IgD-negative memory B cell (primary cell): Measurements from ENCODE around the gene MYL3. TPM values are rescaled to one million over a fixed set of nuclear protein-coding genes. Genes with fewer than 3 reads are reported as not detected.

Source experiments
- H3K27ac Mint-ChIP-seq, 3 donors: one replicate each; pipeline ENCODE4 v1.8.0; 2020 to 2022; ENCODE audit warnings: mild to moderate bottlenecking in 3 of 3, mixed read lengths in 3 of 3, moderate library complexity in 1 of 3
- H3K27me3 Mint-ChIP-seq: one replicate; pipeline ENCODE4 v1.8.0; 2021; ENCODE audit warnings: mixed read lengths
- H3K36me3 Mint-ChIP-seq: one replicate; pipeline ENCODE4 v1.8.0; 2020; ENCODE audit warnings: mild to moderate bottlenecking, mixed read lengths
- H3K4me1 Mint-ChIP-seq, 3 donors: one replicate each; pipeline ENCODE4 v1.8.0; 2020 to 2022; ENCODE audit warnings: mixed read lengths in 3 of 3, mild to moderate bottlenecking in 1 of 3
- H3K4me3 Mint-ChIP-seq, 4 donors: one replicate each; pipeline ENCODE4 v1.8.0; 2020 to 2022; ENCODE audit warnings: mild to moderate bottlenecking in 4 of 4, mixed read lengths in 4 of 4, moderate library complexity in 3 of 4
- H3K9me3 Mint-ChIP-seq, 3 donors: one replicate each; pipeline ENCODE4 v1.8.0; 2020 to 2021; ENCODE audit warnings: mixed read lengths in 3 of 3, mild to moderate bottlenecking in 1 of 3
- polyA plus RNA-seq: library from polyadenylated mRNA; unstranded; fragments of 300-500 nt; fragmentation: Illumina TruSeq; gene quantifications from one replicate; pipeline ENCODE4 v1.2.3, GENCODE V29; 2021

The MYL3 gene
- polyA plus RNA-seq, 1 donor from 2014 or later: not detected

GRCh38 chr3:46903341-46904302, 40.4 kb upstream of the MYL3 start:
- Mint-ChIP-seq H3K9me3 (no peaks in the 10 kb centered on the region), H3K4me3 (no peak overlapping the region), H3K27me3 (peaks cover 1% of the 10 kb centered on the region), H3K4me1 (peaks cover 0 to 2% (median 0%) of the 10 kb centered on the region in 3 donors), H3K36me3 (no peaks in the 10 kb centered on the region), H3K27ac (no peak overlapping the region)

- H3K27me3 Mint-ChIP-seq: peaks cover 9% of the 10 kb centered on the region
- no peak overlapping the region for H3K4me3 Mint-ChIP-seq
- H3K9me3 Mint-ChIP-seq: no peaks in the 10 kb centered on the region
- peaks cover 0 to 7% (median 2%) of the 10 kb centered on the region in 3 donors for H3K4me1 Mint-ChIP-seq
- no peaks in the 10 kb centered on the region for H3K36me3 Mint-ChIP-seq
- no peak overlapping the region for H3K27ac Mint-ChIP-seq
Observed at GRCh38 chr3:46902188-46902631, 39.0 kb upstream of the MYL3 start.

GRCh38 chr3:46901591-46902187, 38.4 kb upstream of the MYL3 start:
- H3K4me1 Mint-ChIP-seq: peaks cover 0 to 7% (median 2%) of the 10 kb centered on the region in 3 donors
- H3K36me3 Mint-ChIP-seq: no peaks in the 10 kb centered on the region

GRCh38 chr3:46901061-46901460, 37.8 kb upstream of the MYL3 start:
- Mint-ChIP-seq H3K9me3 (no peaks in the 10 kb centered on the region), H3K4me1 (peaks cover 0 to 7% (median 2%) of the 10 kb centered on the region in 3 donors), H3K27ac (no peak overlapping the region), H3K4me3 (no peak overlapping the region), H3K36me3 (no peaks in the 10 kb centered on the region), H3K27me3 (peaks cover 11% of the 10 kb centered on the region)

More at GRCh38 chr3:46901591-46902187, 38.4 kb upstream of the MYL3 start:
- Mint-ChIP-seq H3K27ac (no peak overlapping the region), H3K9me3 (no peaks in the 10 kb centered on the region), H3K4me3 (no peak overlapping the region), H3K27me3 (peaks cover 9% of the 10 kb centered on the region)

GRCh38 chr3:46900356-46900755, 37.1 kb upstream of the MYL3 start:
- no peak overlapping the region for H3K4me3 Mint-ChIP-seq
- peak overlapping the region in 1 of 3 donors; percentile 22 for H3K27ac Mint-ChIP-seq
- H3K9me3 Mint-ChIP-seq: no peaks in the 10 kb centered on the region
- H3K27me3 Mint-ChIP-seq: peaks cover 13% of the 10 kb centered on the region
- H3K36me3 Mint-ChIP-seq: no peaks in the 10 kb centered on the region
- peaks cover 0 to 7% (median 3%) of the 10 kb centered on the region in 3 donors for H3K4me1 Mint-ChIP-seq

GRCh38 chr3:46900007-46900292, 36.7 kb upstream of the MYL3 start:
- peaks cover 13% of the 10 kb centered on the region for H3K27me3 Mint-ChIP-seq
- H3K27ac Mint-ChIP-seq: peak overlapping the region in 1 of 3 donors; percentile 22
- H3K36me3 Mint-ChIP-seq: no peaks in the 10 kb centered on the region
- H3K4me1 Mint-ChIP-seq: peaks cover 0 to 9% (median 4%) of the 10 kb centered on the region in 3 donors
- no peak overlapping the region for H3K4me3 Mint-ChIP-seq
- peaks cover 0 to 2% (median 0%) of the 10 kb centered on the region in 3 donors for H3K9me3 Mint-ChIP-seq

GRCh38 chr3:46899151-46900006, 36.1 kb upstream of the MYL3 start:
- H3K36me3 Mint-ChIP-seq: no peaks in the 10 kb centered on the region
- H3K4me3 Mint-ChIP-seq: peak overlapping the region in 1 of 4 donors; percentile 22
- peaks cover 0 to 2% (median 0%) of the 10 kb centered on the region in 3 donors for H3K9me3 Mint-ChIP-seq
- no peak overlapping the region for H3K27ac Mint-ChIP-seq
- H3K4me1 Mint-ChIP-seq: peaks cover 0 to 9% (median 4%) of the 10 kb centered on the region in 3 donors
- H3K27me3 Mint-ChIP-seq: peaks cover 13% of the 10 kb centered on the region

- Mint-ChIP-seq H3K27ac (no peak overlapping the region), H3K36me3 (no peaks in the 10 kb centered on the region), H3K9me3 (peaks cover 0 to 2% (median 0%) of the 10 kb centered on the region in 3 donors), H3K4me1 (peaks cover 0 to 9% (median 6%) of the 10 kb centered on the region in 3 donors), H3K27me3 (peaks cover 16% of the 10 kb centered on the region), H3K4me3 (peak overlapping the region in 3 of 4 donors; percentile 39 to 55 (median 41))
Observed at GRCh38 chr3:46898321-46899150, 35.3 kb upstream of the MYL3 start.

- peaks cover 0 to 2% (median 0%) of the 10 kb centered on the region in 3 donors for H3K9me3 Mint-ChIP-seq
- H3K27ac Mint-ChIP-seq: no peak overlapping the region
- no peaks in the 10 kb centered on the region for H3K36me3 Mint-ChIP-seq
- peaks cover 22% of the 10 kb centered on the region for H3K27me3 Mint-ChIP-seq
- H3K4me3 Mint-ChIP-seq: peak overlapping the region in 2 of 4 donors; percentile 41 to 57
- peaks cover 0 to 9% (median 6%) of the 10 kb centered on the region in 3 donors for H3K4me1 Mint-ChIP-seq
Observed at GRCh38 chr3:46897829-46898320, 34.6 kb upstream of the MYL3 start.

- Mint-ChIP-seq H3K27me3 (peaks cover 29% of the 10 kb centered on the region), H3K4me1 (peaks cover 0 to 9% (median 9%) of the 10 kb centered on the region in 3 donors), H3K27ac (no peak overlapping the region), H3K9me3 (peaks cover 0 to 2% (median 0%) of the 10 kb centered on the region in 3 donors), H3K4me3 (no peak overlapping the region), H3K36me3 (no peaks in the 10 kb centered on the region)
Observed at GRCh38 chr3:46897031-46897430, 33.8 kb upstream of the MYL3 start.

GRCh38 chr3:46896386-46896785, 33.1 kb upstream of the MYL3 start:
- Mint-ChIP-seq H3K36me3 (no peaks in the 10 kb centered on the region), H3K27me3 (peaks cover 35% of the 10 kb centered on the region), H3K27ac (peak overlapping the region in 1 of 3 donors; percentile 5), H3K4me3 (no peak overlapping the region), H3K9me3 (peaks cover 0 to 2% (median 0%) of the 10 kb centered on the region in 3 donors), H3K4me1 (peaks cover 0 to 14% (median 9%) of the 10 kb centered on the region in 3 donors)

- Mint-ChIP-seq H3K27ac (no peak overlapping the region), H3K27me3 (peaks cover 40% of the 10 kb centered on the region), H3K9me3 (peaks cover 0 to 2% (median 0%) of the 10 kb centered on the region in 3 donors), H3K36me3 (no peaks in the 10 kb centered on the region), H3K4me1 (peaks cover 0 to 14% (median 9%) of the 10 kb centered on the region in 3 donors), H3K4me3 (no peak overlapping the region)
Observed at GRCh38 chr3:46895761-46896160, 32.5 kb upstream of the MYL3 start.

GRCh38 chr3:46895204-46895660, 32.0 kb upstream of the MYL3 start:
- Mint-ChIP-seq H3K27me3 (peaks cover 43% of the 10 kb centered on the region), H3K27ac (no peak overlapping the region), H3K4me3 (peak overlapping the region in 1 of 4 donors; percentile 3)

More at GRCh38 chr3:46895204-46895660, 32.0 kb upstream of the MYL3 start:
- Mint-ChIP-seq H3K4me1 (peaks cover 0 to 14% (median 9%) of the 10 kb centered on the region in 3 donors), H3K9me3 (peaks cover 0 to 2% (median 0%) of the 10 kb centered on the region in 3 donors), H3K36me3 (no peaks in the 10 kb centered on the region)
